GM18951 (cell line): ENCODE results near the gene MSI2.

ENCODE experiments used
- POLR2A ChIP-seq: IDR thresholded peaks from 4 replicates; pipeline ENCODE4 v1.6.1; 2011; ENCODE audit warnings: mild to moderate bottlenecking; ENCODE audit not compliant: insufficient read length, insufficient read depth; ENCODE audit errors: extremely low read depth
- in situ Hi-C: fragments of 300-500 bp; cut with MboI; formaldehyde crosslinking; loops from one replicate; pipeline ENCODE4 v1.12.0; 2022; ENCODE audit warnings: low sequenced_read_pairs, mixed read lengths, inconsistent platforms; ENCODE audit not compliant: unreplicated experiment

Gene MSI2

DNA sequence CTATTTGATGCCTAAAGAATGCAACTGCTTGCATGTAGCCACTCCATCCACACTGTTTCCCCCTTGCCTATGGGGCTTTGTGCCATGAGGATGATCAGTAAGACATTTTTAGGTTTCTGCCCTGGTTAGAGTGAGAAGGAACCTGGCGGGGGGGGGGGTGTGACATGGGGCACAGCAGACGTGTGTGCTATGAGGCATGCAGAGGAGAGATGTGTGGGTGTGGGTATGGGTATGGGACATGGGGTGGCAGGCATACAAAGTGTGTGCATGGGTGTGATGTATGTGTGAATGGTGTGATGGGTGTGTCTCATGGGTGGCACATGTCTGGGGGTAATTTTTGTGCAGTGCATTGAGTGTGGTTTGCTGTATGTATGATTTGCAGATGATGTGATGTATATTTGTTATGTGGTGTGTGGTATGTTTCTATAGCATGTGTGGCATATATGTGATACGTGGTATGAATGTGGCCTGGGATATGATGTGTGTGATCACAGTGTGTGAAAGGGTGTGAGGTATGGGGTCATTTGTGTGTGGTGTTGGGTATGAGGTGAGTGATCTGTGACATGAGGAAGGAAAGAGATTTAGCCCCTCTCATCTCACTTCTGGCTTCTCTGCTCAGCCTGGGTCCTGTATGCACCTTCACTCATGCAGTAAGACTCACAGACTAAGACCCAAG is 473.8 kb downstream of the MSI2 start:
- no peak for TF ChIP-seq POLR2A
- in situ Hi-C loops, result loop anchor here (25.0 kb wide), 1 partner anchor 593 kb away; no protein-coding TSS in a partner anchor

- TF ChIP-seq POLR2A, result no peak
- in situ Hi-C loops, result loop anchor here (25.0 kb wide), 1 partner anchor 595 kb away; no protein-coding TSS in a partner anchor
Measured at GRCh38 chr17:57732062-57732461, 475.7 kb downstream of the MSI2 start.

DNA sequence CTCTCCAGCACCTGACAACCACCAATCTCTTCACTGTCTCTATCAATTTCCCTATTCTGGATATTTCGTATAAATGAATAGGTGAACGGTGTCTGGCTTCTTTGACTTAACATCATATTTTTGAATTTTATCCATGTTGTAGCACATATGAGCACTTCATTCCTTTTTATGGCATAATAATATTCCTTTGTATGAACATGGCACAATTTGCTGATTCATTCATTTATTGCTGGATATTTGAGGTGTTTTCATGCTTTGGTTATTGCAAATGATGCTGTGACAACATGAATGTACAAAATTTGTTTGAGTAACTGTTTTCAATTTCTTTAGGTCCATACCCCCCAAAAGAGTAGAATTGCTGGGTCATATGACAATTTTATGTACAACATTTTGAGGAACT is 476.8 kb downstream of the MSI2 start:
- no peak for TF ChIP-seq POLR2A
- in situ Hi-C loops, result loop anchor here (25.0 kb wide), 1 partner anchor 596 kb away; no protein-coding TSS in a partner anchor
